GM23248 (cell line): ENCODE measurements around the gene SLC25A11. TPM values are rescaled to one million over a fixed set of nuclear protein-coding genes. Genes with fewer than 3 reads are reported as not detected.

Experiments
- DNase-seq: peaks from one replicate; pipeline ENCODE4 v3.0.0-alpha.2; 2015
- H2AFZ ChIP-seq: fragments of 200-600 bp; sonication (generic); 2 replicates; pipeline ENCODE4 v1.6.1; 2016; ENCODE audit warnings: antibody characterized with exemption
- H3F3A ChIP-seq: fragments of 200-600 bp; sonication (generic); 2 replicates; pipeline ENCODE4 v1.6.1; 2016; ENCODE audit warnings: mild to moderate bottlenecking, antibody characterized with exemption, mixed run types; ENCODE audit not compliant: insufficient read depth
- H3K27ac ChIP-seq: fragments of 200-600 bp; sonication (generic); 2 replicates; pipeline ENCODE4 v1.5.1; 2016; ENCODE audit warnings: mild to moderate bottlenecking
- H3K27me3 ChIP-seq: fragments of 200-600 bp; sonication (generic); replicated peaks from 2 replicates; pipeline ENCODE4 v1.6.1; 2016; ENCODE audit warnings: mild to moderate bottlenecking; ENCODE audit not compliant: insufficient read depth
- H3K36me3 ChIP-seq: fragments of 200-600 bp; sonication (generic); 2 replicates; pipeline ENCODE4 v1.6.1; 2016; ENCODE audit warnings: low read depth, mild to moderate bottlenecking
- H3K4me1 ChIP-seq: fragments of 200-600 bp; sonication (generic); 2 replicates; pipeline ENCODE4 v1.6.1; 2016; ENCODE audit warnings: mild to moderate bottlenecking; ENCODE audit not compliant: insufficient read depth
- H3K4me2 ChIP-seq: fragments of 200-600 bp; sonication (generic); one replicate; pipeline ENCODE4 v1.6.1; 2016; ENCODE audit warnings: mild to moderate bottlenecking; ENCODE audit not compliant: unreplicated experiment
- H3K4me3 ChIP-seq: fragments of 200-600 bp; sonication (generic); 2 replicates; pipeline ENCODE4 v1.5.1; 2016; ENCODE audit warnings: mild to moderate bottlenecking
- H3K79me2 ChIP-seq: fragments of 200-600 bp; sonication (generic); 2 replicates; pipeline ENCODE4 v1.6.1; 2016; ENCODE audit warnings: mild to moderate bottlenecking; ENCODE audit not compliant: insufficient read depth
- H3K9ac ChIP-seq: fragments of 200-600 bp; sonication (generic); 2 replicates; pipeline ENCODE4 v1.6.1; 2016; ENCODE audit warnings: mild to moderate bottlenecking
- H3K9me2 ChIP-seq: fragments of 200-600 bp; sonication (generic); 2 replicates; pipeline ENCODE4 v1.6.1; 2016; ENCODE audit warnings: mixed run types, mild to moderate bottlenecking, moderate library complexity; ENCODE audit not compliant: insufficient read depth
- H3K9me3 ChIP-seq: fragments of 200-600 bp; sonication (generic); one replicate; pipeline ENCODE4 v1.6.1; 2017; ENCODE audit warnings: low read depth
- H4K20me1 ChIP-seq: fragments of 200-600 bp; sonication (generic); 2 replicates; pipeline ENCODE4 v1.6.0; 2016; ENCODE audit not compliant: insufficient read depth
- EZH2 ChIP-seq: fragments of 200-600 bp; sonication (generic); IDR thresholded peaks from 2 replicates; pipeline ENCODE4 v1.6.1; 2018; ENCODE audit warnings: antibody characterized with exemption, mild to moderate bottlenecking; ENCODE audit not compliant: insufficient read depth, poor library complexity, severe bottlenecking
- EZH2phosphoT487 ChIP-seq: fragments of 200-600 bp; sonication (generic); IDR thresholded peaks from 2 replicates; pipeline ENCODE4 v1.6.1; 2018; ENCODE audit warnings: antibody characterized with exemption, moderate library complexity, mild to moderate bottlenecking, low read depth; ENCODE audit not compliant: insufficient read depth
- WGBS, 2 experiments: methylation state at CpG; one replicate each; pipeline ENCODE4 v1.1.6; 2015 to 2017; ENCODE audit warnings: low lambda C conversion rate in 2 of 2, low coverage in 1 of 2; ENCODE audit errors: missing lambda C conversion rate in 2 of 2; 5-methylcytosine and 5-hydroxymethylcytosine counted together
- in situ Hi-C: fragments of 300-500 bp; cut with MboI; formaldehyde crosslinking; loops from 2 replicates; pipeline ENCODE4 v1.15.0; 2020
- polyA plus RNA-seq: library from polyadenylated mRNA; unstranded; fragments of >200 nt; fragmentation: Nextera tagmentation; extraction: Ambion mirVana; gene quantifications from 2 replicates; pipeline ENCODE4 v1.2.1, GENCODE V29; 2016
- total RNA-seq: library from RNA; depleted of rRNA; stranded (reverse); fragments of >200 nt; shearing (Covaris generic); gene quantifications from 2 replicates; pipeline ENCODE4 v1.2.3, GENCODE V29; 2014

Gene SLC25A11
- total and polyA plus RNA-seq, 2 experiments from 2014 or later = 68.5 to 71.4 TPM

DNA sequence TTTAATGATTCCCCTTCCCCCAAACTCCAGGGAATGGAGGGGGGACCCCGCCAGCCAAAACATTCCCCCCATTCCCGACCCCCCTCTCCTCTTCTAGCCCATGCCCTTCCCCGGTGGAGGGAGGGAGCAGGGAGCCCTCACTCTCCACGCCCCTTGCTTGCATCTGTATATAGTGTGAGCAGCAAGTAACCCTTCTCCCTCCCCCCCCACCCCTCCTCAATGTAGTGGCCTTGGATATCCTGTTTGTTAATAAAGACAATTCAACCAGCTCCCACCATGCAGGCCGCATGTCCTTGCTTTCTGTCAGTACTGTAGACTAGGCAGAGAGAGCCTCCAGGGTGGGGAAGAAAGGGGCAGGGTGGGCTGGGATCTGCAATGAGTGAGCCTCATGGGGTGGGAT is 42.1 kb downstream of the SLC25A11 start:
- H2AFZ ChIP-seq = no peak overlapping the region
- TF ChIP-seq EZH2 (no peak), EZH2phosphoT487 (no peak)
- no peaks in the 10 kb centered on the region for H3K36me3 ChIP-seq
- no peaks in the 10 kb centered on the region for H3K9me2 ChIP-seq
- peaks cover 15% of the 10 kb centered on the region; the same call in 1 of the 2 replicates for H3F3A ChIP-seq
- H3K9me3 ChIP-seq = no peaks in the 10 kb centered on the region
- H3K4me1 ChIP-seq = no peaks in the 10 kb centered on the region
- 95 to 100% methylated on average over 1 to 5 of the region's 5 CpGs for WGBS, 2 experiments
- in situ Hi-C loops = loop anchor here (10.0 kb wide), 1 partner anchor 183 kb away; the partner anchor contains the start of gene ARRB2
- no peak overlapping the region for H3K4me3 ChIP-seq
- H3K9ac ChIP-seq = no peak overlapping the region
- H3K27ac ChIP-seq = no peak overlapping the region
- H4K20me1 ChIP-seq = no peaks in the 10 kb centered on the region
- H3K79me2 ChIP-seq = no peaks in the 10 kb centered on the region
- H3K4me2 ChIP-seq = no peak overlapping the region
- H3K27me3 ChIP-seq = no peaks in the 10 kb centered on the region
- no peak for DNase-seq

DNA sequence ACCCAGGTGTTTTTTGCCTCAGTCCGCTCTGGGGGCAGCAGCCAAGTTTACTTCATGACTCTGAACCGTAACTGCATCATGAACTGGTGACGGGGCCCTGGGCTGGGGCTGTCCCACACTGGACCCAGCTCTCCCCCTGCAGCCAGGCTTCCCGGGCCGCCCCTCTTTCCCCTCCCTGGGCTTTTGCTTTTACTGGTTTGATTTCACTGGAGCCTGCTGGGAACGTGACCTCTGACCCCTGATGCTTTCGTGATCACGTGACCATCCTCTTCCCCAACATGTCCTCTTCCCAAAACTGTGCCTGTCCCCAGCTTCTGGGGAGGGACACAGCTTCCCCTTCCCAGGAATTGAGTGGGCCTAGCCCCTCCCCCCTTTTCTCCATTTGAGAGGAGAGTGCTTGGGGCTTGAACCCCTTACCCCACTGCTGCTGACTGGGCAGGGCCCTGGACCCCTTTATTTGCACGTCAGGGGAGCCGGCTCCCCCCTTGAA is 42.6 kb downstream of the SLC25A11 start:
- Histone ChIP-seq H3K9me3 (no peaks in the 10 kb centered on the region), H3F3A (peaks cover 11% of the 10 kb centered on the region; the same call in 1 of the 2 replicates), H3K9ac (no peak overlapping the region), H3K4me1 (no peaks in the 10 kb centered on the region), H2AFZ (no peak overlapping the region), H3K4me3 (no peak overlapping the region), H3K36me3 (no peaks in the 10 kb centered on the region), H3K27ac (no peak overlapping the region), H3K4me2 (no peak overlapping the region), H3K79me2 (no peaks in the 10 kb centered on the region), H4K20me1 (no peaks in the 10 kb centered on the region), H3K27me3 (no peaks in the 10 kb centered on the region), H3K9me2 (no peaks in the 10 kb centered on the region)
- in situ Hi-C loops = loop anchor here (10.0 kb wide), 1 partner anchor 182 kb away; the partner anchor contains the start of gene ARRB2
- TF ChIP-seq EZH2 (no peak), EZH2phosphoT487 (no peak)
- WGBS, 2 experiments = 79 to 84% methylated on average over 10 of the region's 10 CpGs
- no peak for DNase-seq

DNA sequence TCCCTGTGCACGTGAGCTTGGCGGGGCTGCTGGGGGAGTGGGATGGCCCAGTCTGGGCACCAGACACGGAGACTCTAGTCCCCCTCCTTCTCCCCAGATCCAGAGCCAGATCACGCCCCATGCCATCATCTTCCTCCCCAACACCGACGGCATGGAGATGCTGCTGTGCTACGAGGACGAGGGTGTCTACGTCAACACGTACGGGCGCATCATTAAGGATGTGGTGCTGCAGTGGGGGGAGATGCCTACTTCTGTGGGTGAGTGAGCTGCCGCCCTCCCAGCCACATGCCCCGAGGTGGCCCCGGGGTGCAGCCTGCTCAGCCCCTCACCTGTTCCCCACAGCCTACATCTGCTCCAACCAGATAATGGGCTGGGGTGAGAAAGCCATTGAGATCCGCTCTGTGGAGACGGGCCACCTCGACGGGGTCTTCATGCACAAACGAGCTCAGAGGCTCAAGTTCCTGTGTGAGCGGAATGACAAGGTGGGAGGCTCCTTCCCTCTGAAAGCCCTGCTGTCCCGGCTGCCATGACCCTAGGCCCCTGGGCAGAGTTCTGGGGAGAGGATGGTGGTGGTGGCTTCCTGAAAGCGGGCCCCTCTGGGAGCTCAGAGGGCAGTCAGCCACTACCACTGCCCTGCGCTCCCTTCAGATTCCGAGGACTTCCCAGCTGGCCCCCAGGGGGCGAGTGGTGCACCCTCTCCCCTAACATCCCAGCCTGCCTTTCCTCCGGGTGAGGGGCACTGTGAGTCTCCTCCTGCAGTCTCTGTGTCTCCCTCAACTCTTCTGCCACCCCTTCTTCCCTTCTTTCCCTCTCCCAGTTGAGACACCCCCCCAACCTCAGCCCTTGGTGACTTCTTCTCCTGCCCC is 43.3 kb downstream of the SLC25A11 start:
- H2AFZ ChIP-seq = no peak overlapping the region
- H3K4me3 ChIP-seq = no peak overlapping the region
- WGBS, 2 experiments = 91 to 94% methylated on average over 25 to 27 of the region's 27 CpGs
- no peak for DNase-seq
- in situ Hi-C loops = loop anchor here (10.0 kb wide), 1 partner anchor 182 kb away; the partner anchor contains the start of gene ARRB2
- H3K27me3 ChIP-seq = no peaks in the 10 kb centered on the region
- H4K20me1 ChIP-seq = no peaks in the 10 kb centered on the region
- no peak overlapping the region for H3K27ac ChIP-seq
- no peak overlapping the region for H3K9ac ChIP-seq
- no peaks in the 10 kb centered on the region for H3K9me3 ChIP-seq
- H3K36me3 ChIP-seq = no peaks in the 10 kb centered on the region
- H3K4me1 ChIP-seq = no peaks in the 10 kb centered on the region
- TF ChIP-seq EZH2phosphoT487 (no peak), EZH2 (no peak)
- H3K4me2 ChIP-seq = no peak overlapping the region
- H3K79me2 ChIP-seq = no peaks in the 10 kb centered on the region
- H3K9me2 ChIP-seq = no peaks in the 10 kb centered on the region
- 0 out of 2 replicates have a peak, but pooled peaks cover 6% of the 10 kb centered on the region for H3F3A ChIP-seq

DNA sequence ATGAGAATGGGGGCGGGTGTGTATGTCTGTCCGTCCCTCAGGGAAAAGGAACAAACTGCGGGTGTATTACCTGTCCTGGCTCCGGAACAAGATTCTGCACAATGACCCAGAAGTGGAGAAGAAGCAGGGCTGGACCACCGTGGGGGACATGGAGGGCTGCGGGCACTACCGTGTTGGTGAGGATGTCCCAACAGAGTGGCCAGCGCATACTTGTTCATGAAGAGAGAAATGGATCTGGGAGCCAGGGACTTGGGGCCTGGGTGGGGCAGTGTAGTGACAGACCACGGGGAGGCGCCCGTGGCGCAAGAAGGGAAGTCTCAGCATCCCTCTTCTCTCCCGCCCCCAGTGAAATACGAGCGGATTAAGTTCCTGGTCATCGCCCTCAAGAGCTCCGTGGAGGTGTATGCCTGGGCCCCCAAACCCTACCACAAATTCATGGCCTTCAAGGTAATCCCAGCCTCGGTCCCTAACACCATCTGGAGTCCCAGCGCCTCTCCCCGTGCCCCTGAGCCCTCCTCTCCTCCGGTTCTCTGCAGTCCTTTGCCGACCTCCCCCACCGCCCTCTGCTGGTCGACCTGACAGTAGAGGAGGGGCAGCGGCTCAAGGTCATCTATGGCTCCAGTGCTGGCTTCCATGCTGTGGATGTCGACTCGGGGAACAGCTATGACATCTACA is 44.1 kb downstream of the SLC25A11 start:
- H3F3A ChIP-seq = no peaks in the 10 kb centered on the region
- TF ChIP-seq EZH2 = no peak
- TF ChIP-seq EZH2phosphoT487 = no peak
- WGBS, 2 experiments = 83 to 87% methylated on average over 24 to 27 of the region's 27 CpGs
- no peak overlapping the region for H2AFZ ChIP-seq
- no peaks in the 10 kb centered on the region for H3K36me3 ChIP-seq
- no peaks in the 10 kb centered on the region for H3K79me2 ChIP-seq
- H3K27ac ChIP-seq = no peak overlapping the region
- H4K20me1 ChIP-seq = no peaks in the 10 kb centered on the region
- no peak overlapping the region for H3K4me3 ChIP-seq
- H3K9me3 ChIP-seq = no peaks in the 10 kb centered on the region
- H3K27me3 ChIP-seq = no peaks in the 10 kb centered on the region
- H3K9me2 ChIP-seq = no peaks in the 10 kb centered on the region
- no peak overlapping the region for H3K4me2 ChIP-seq
- DNase-seq = no peak
- no peaks in the 10 kb centered on the region for H3K4me1 ChIP-seq
- H3K9ac ChIP-seq = no peak overlapping the region
- in situ Hi-C loops = loop anchor here (10.0 kb wide), 1 partner anchor 181 kb away; the partner anchor contains the start of gene ARRB2
